Mammary epithelial cell (primary cell): Measurements from ENCODE around the gene FAM180A.

ENCODE experiments used
- CTCF ChIP-seq, 2 donors: IDR thresholded peaks in 1 of 2; conservative IDR thresholded peaks in 1 of 2; 2 replicates each; pipeline ENCODE4 v1.5.1; 2011 to 2012; ENCODE audit warnings: inconsistent platforms in 2 of 2, low read length in 2 of 2, mild to moderate bottlenecking in 2 of 2, control low read depth in 1 of 2, low read depth in 1 of 2; ENCODE audit not compliant: insufficient read depth in 1 of 2; ENCODE audit errors: extremely low read depth in 1 of 2
- EZH2 ChIP-seq: IDR thresholded peaks from 2 replicates; pipeline ENCODE4 v1.6.1; 2012; ENCODE audit warnings: low read length, inconsistent platforms, borderline replicate concordance

GRCh38 chr7:135714534-135715009 lies 34.0 kb downstream of the FAM180A start:
- TF ChIP-seq CTCF (conservative IDR thresholded peaks at IDR 0.05 in 1 of 2, IDR thresholded peaks at IDR 0.05 in 1 of 2; ENCODE audit: extremely low read depth in 1 of 2, insufficient read depth in 1 of 2, low read depth in 1 of 2, low read length in 2 of 2) (no peak), EZH2 (no peak)
